ENCODE results near the gene SRRM2.

The SRRM2 gene

DNA sequence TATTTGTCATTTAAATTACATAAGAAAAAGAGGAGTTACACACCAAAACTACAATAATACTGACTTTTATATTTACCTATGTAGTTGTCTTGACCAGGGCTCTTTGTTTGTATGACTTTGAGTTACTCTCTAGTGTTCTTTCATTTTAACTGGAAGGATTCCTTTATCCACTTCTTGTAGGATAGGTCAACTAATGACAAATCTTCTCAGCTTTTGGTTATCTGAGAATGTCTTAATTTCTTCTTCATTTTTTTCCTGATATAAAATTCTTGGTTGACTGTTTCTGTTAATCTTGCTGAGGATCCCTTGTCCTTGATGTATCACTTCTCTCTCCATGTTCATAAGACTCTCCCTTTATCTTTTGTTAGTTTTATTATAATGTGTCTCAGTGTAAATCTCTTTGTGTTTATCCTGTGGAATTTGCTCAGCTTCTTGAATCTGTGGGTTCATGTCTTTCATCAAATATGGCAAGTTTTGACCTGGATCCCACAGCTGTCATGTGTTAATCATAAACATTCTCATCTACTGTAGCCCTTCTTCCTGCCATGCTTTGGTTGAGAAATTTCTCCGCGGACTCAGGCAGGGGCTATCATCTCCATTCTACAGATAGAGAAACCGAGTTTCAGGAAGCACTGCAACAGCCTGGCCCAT is 51.2 kb downstream of the SRRM2 start:
- DNase-seq = no peak

DNA sequence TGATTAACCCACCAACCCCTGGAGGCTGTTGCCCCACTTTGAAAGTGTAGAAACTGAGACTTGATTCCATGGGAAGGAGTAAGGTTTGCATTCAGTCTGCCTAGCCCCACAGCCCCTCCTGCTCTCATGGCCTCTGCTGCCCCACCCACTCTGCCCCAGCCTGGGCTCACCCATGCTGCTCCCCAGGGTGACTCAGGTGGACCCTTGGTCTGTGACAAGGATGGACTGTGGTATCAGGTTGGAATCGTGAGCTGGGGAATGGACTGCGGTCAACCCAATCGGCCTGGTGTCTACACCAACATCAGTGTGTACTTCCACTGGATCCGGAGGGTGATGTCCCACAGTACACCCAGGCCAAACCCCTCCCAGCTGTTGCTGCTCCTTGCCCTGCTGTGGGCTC is 52.3 kb downstream of the SRRM2 start:
- no peak for DNase-seq

GRCh38 chr16:2806286-2806685 is 53.8 kb downstream of the SRRM2 start:
- DNase-seq = no peak

DNA sequence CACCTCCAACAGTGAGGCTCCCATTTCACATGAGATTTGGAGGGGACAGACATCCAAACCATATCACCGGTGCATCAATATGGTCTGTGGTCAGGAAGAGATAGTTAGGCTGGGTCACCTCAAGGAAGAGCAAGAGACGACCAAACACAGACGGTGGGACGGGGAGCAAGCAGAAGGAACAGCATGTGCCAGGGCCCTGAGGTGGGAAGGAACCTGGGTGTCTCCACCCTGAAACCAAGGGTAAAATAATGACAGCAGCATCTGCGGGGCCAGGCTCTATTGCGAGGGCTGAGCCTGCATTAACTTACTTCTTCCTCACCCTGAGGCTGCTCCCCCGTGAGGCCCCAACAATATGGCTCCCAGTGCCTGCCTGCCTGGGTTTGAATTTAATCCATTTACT is 55.7 kb downstream of the SRRM2 start:
- DNase-seq = no peak

DNA sequence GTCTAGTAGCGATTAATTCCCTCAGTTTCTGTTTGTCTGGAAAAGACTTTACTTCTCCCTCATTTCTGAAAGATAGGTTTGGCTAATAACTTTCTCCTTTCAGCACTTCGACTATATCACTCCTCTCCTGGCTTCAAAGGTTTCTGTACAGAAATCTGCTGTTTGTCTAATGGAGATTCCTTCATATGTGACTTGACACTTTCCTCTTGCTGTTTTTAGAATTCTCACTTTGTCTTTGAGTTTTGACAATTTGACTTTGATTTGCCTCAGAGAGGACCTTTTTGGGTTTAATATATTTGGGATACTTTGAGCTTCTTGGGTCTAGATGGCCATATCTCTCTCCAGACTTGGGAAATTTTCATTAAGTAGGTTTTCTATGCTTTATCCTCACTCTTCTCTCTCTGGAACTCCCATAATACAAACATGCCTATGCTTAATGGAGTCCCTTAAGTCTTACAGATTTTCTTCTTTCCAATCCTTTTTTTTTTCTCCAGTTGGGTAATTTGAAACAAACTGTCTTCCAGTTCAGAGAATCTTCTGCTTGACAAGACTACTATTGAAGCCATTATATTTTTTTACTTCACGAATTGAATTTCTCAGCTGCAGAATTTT is 56.8 kb downstream of the SRRM2 start:
- DNase-seq = no peak

DNA sequence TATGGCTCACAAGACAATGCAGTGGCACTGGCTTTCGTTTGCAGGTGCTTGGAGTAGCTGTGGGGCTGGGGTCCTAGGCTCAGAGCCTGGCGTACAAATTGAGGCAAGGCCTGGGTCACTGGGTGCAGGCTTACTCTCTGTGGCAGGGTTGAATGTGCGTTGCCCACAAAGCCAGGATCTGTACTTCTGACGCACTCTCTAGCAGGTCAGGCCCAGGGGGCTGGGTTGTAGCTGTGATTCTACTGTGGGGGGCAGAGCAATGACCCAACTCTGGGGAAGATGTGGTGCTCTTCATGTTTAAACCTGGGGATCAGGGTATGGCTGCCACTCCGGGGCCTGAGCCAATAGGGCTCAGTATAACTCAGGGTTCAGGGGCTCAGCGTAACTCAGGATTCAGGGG is 58.2 kb downstream of the SRRM2 start:
- no peak for DNase-seq

GRCh38 chr16:2811703-2812471 is 59.4 kb downstream of the SRRM2 start:
- no peak for DNase-seq

GRCh38 chr16:2813771-2814221 is 61.4 kb downstream of the SRRM2 start:
- no peak for DNase-seq

GRCh38 chr16:2814551-2815298 is 62.3 kb downstream of the SRRM2 start:
- DNase-seq = no peak

- DNase-seq = no peak
Measured at GRCh38 chr16:2815299-2815771, 62.9 kb downstream of the SRRM2 start.

DNA sequence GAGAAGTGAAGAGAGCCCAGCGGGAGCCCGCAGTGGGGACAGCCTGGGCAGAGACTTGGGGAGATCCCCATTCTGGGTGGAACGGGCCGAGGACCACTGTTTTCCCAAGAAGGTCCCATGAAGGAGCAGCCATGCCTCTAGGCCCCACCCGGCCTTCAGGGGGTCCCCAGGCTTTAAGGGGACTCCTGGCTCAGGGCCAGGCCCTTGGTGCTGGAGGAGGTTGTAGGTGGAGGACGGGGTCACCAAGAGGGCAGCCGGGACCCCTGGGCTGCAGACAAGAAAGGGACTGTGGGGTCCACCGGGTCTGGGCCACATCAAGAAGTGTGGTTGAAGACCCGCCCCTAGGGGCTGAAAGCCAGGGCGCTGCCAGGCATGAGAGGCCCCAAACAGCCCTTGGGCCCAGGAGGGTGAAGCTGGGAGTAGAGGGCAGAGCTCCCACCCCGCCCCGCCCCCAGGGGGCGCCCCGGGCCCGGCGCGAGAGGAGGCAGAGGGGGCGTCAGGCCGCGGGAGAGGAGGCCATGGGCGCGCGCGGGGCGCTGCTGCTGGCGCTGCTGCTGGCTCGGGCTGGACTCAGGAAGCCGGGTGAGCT is 64.4 kb downstream of the SRRM2 start, which contains the start of gene PRSS21:
Gene PRSS21 (plus strand): TSS at position 487 of the 589 bp plus-strand sequence. CDS start 32 bp downstream, at position 519.
- no peak for DNase-seq

- DNase-seq = no peak
Measured at GRCh38 chr16:2817340-2818271, 65.2 kb downstream of the SRRM2 start.

GRCh38 chr16:2818272-2818876 is 65.9 kb downstream of the SRRM2 start:
- no peak for DNase-seq

DNA sequence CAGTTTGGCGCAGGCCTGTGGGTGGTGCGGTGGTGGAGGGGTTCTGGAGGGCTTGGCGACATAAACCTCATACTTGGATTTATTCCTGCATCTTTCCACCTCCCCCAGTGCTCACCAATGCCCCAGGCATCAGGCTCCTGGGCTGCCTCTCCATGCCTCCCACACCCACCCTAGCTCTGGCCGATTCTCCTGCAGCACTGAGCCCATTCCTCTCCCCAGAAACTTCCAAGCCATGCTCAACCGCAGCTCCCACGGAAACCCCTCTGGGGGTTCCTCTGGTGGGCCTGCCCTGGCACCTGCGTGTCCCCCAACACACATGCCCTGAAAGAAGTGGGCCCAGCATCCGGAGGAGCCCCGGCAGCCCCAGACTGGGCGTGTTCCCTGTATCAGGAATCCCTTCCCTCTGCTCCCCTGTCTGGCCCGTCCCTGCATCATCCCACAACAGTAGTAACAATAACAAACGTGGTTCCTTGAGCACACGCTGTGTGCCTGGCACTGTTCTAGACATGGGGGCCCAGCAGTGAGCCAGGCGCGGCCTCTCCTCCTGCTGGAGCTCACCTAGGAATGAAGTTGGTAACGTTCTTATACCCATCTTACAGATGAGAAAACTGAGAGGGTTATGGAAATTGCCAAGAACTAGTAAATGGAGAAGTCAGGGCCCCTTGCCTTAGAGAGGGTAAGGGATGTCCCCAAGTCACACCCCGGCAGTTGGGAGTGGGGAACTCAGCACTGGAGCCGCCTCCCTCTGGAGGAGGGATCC is 66.9 kb downstream of the SRRM2 start:
- no peak for DNase-seq

- DNase-seq = no peak
Measured at GRCh38 chr16:2819939-2820835, 67.7 kb downstream of the SRRM2 start.
